GM12892 (cell line): ENCODE measurements around the gene VDAC1.

Source experiments
- POLR2A ChIP-seq: IDR thresholded peaks from 2 replicates; pipeline ENCODE4 v1.6.1; 2011; ENCODE audit warnings: low read depth, low read length, control low read depth
- POLR2AphosphoS5 ChIP-seq: IDR thresholded peaks from 2 replicates; pipeline ENCODE4 v1.6.1; 2011; ENCODE audit warnings: low read depth, low read length, control low read depth
- TAF1 ChIP-seq: IDR thresholded peaks from 2 replicates; pipeline ENCODE4 v1.6.1; 2011; ENCODE audit warnings: low read depth, mild to moderate bottlenecking, control low read depth, low read length, borderline replicate concordance

DNA sequence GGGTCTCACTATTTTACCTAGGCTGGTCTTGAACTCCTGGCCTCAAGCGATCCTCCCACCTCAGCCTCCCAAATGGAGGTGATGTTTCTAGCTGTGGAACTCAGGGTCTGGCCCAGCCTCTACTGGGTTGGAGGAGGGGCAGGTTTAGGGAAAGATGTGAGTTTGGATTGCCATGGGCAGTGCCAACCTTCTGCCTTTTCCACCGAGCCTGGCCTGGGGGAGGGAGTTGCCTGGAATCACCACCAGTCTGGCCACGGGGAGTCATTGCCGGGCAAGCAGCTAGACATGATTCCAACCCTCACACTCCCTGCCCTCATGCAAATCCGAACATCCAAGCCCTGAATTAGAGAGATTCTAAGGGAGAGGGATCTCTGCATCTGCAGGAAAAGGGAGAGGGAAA lies 21.0 kb upstream of the VDAC1 start:
- TF ChIP-seq POLR2A (no peak), POLR2AphosphoS5 (no peak), TAF1 (no peak)
